Measurements from ENCODE around the gene TM9SF4.

Gene TM9SF4, protein sequence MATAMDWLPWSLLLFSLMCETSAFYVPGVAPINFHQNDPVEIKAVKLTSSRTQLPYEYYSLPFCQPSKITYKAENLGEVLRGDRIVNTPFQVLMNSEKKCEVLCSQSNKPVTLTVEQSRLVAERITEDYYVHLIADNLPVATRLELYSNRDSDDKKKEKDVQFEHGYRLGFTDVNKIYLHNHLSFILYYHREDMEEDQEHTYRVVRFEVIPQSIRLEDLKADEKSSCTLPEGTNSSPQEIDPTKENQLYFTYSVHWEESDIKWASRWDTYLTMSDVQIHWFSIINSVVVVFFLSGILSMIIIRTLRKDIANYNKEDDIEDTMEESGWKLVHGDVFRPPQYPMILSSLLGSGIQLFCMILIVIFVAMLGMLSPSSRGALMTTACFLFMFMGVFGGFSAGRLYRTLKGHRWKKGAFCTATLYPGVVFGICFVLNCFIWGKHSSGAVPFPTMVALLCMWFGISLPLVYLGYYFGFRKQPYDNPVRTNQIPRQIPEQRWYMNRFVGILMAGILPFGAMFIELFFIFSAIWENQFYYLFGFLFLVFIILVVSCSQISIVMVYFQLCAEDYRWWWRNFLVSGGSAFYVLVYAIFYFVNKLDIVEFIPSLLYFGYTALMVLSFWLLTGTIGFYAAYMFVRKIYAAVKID

GRCh38 chr20:32109392-32110172 lies at the start of gene TM9SF4:
Gene TM9SF4, plus strand, starts transcription at chr20:32109714. Its CDS starts 27 bp downstream, at chr20:32109741.
- DNase-seq (ENCODE audit: low read depth) = peak; percentile 91

GRCh38 chr20:32062776-32063170 lies 46.7 kb upstream of the TM9SF4 start:
- DNase-seq (ENCODE audit: low read depth) = no peak

- DNase-seq (ENCODE audit: low read depth) = no peak
Observed at GRCh38 chr20:32063695-32064094, 45.8 kb upstream of the TM9SF4 start.

- DNase-seq (ENCODE audit: low read depth) = no peak
Observed at GRCh38 chr20:32064667-32065066, 44.8 kb upstream of the TM9SF4 start.

GRCh38 chr20:32067234-32067821 lies 42.2 kb upstream of the TM9SF4 start:
- DNase-seq (ENCODE audit: low read depth) = peak; percentile 96

- no peak for DNase-seq (ENCODE audit: low read depth)
Observed at GRCh38 chr20:32068174-32068573, 41.3 kb upstream of the TM9SF4 start.

GRCh38 chr20:32069711-32070110 lies 39.8 kb upstream of the TM9SF4 start:
- no peak for DNase-seq (ENCODE audit: low read depth)

DNA sequence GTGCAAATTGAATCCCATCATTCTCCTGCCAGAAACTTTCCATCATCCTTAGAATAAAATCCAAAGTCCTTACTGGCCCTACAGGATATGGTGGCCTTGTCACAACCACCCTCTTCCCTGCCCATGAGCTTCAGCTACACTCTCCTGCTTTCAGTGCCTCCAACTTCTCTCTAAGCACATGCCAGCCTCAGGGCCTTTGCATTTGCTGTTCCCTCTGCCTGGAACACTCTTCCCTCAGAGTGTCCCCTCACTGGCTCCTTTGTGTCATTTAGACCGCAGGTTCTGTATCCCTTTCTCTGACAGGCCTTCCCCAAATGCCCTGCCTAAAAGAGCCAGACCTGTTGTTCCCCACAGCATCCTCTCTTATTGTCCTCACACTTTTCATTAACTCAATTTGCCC lies 39.2 kb upstream of the TM9SF4 start:
- DNase-seq (ENCODE audit: low read depth) = no peak

DNA sequence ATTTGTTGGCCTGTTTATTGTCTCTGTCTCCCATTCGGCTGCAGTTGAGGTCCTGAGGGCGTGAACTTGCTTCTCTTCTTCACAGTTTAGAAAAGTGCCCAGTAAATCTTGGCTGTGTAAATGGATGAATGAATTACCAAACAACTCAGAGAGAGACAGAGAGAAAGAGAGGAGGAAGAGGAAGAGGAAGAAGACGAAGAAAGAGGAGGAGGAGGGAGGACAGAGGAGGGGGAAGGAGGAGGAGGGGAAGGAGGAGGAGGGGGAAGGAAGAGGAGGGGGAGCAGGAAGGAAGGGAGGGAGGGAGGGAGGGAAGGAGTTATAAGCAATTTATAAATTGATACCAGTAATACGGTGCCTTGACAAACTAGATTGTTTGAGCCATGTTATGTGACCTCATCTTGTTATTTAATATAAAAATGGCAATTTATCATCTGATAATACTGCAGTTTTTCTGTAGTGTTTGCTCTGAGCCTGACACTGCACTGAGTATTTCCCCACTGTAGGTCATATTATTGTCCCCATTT lies 38.8 kb upstream of the TM9SF4 start:
- no peak for DNase-seq (ENCODE audit: low read depth)

DNA sequence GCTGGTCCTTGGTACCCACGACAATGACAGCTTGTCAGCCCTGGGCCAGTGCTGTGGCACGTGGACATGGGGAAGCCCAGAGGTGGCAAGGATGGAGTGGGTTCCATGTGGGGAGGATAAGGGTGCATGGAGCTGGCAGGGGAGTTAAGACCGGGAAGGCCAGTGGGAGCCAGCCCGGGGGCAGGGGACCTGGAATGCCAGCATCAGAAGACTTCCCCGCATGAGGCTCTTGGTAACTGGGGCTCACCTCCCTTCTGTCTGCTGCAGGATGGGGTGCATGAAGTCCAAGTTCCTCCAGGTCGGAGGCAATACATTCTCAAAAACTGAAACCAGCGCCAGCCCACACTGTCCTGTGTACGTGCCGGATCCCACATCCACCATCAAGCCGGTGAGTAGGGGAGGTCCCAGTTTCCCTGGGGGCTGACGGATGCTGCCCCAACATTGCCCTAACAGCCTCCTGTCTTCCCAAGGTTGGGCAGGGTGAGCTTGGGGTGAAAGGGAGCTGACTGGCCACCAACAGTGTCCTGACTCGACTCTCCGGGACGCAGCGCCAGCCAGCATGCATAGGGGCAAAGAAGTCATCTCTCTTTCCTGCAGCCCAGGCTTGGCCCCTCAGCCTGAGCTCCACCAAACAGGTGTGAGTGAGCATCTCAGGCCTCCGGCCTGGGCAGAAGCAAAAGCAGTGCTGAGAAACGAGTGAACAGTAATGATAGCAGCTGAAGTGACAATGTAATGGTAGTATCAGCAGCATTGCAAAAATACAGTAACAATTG lies 37.9 kb upstream of the TM9SF4 start:
- no peak for DNase-seq (ENCODE audit: low read depth)

- no peak for DNase-seq (ENCODE audit: low read depth)
Observed at GRCh38 chr20:32072168-32072750, 37.3 kb upstream of the TM9SF4 start.

DNA sequence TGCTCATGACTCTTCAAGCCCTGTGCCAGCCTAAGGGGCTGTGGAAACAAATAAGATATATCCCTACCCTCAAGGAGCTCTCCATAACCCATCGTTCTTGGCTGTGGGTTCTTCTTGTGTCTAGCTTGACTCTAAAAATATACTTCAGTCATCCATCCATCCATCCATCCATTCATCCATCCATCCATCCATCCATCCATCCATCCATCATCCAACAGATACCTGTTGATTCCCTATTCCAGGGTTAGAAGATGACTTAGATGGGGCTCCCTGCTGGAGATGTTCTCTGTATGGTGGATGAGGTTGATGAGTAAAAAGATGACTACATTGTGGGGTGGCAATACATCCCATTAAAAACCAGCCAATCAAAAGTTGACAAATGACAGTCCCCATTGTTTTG lies 34.0 kb upstream of the TM9SF4 start:
- no peak for DNase-seq (ENCODE audit: low read depth)

DNA sequence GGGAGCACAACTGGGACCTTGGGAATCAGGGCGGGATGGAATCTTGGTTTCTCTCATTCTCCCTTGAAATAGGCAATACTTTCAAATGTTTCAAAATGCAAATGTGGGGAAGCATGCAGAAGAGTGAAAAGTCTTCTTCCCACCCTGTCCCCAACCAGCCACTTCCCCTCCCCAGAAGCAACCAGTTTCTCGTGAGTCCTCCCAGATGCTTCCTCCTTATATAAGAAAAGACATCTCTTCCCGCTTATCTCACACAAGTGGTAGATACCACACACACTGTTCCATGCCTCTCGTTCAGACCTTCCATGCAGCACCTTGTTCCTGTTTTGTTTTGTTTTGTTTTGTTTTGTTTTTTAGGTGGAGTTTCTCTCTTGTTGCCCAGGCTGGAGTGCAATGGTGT lies 32.3 kb upstream of the TM9SF4 start:
- no peak for DNase-seq (ENCODE audit: low read depth)

DNA sequence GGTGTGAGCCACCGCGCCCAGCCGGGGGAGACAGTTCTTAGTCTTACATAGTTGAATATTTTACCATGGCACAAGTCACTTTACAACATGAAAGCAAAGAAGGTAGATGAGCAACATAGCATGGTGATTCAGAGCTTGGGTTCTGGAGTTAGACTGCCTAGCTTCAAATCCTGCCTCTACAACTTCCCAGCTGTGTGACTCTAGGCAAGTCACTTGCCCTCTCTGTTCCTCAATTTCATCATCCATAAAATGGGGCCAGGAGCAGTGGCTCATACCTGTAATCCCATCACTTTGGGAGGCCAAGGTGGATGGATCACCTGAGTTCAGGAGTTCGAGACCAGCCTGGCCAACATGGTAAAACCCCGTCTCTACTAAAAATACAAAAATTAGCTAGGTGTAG lies 31.2 kb upstream of the TM9SF4 start:
- DNase-seq (ENCODE audit: low read depth) = no peak

DNA sequence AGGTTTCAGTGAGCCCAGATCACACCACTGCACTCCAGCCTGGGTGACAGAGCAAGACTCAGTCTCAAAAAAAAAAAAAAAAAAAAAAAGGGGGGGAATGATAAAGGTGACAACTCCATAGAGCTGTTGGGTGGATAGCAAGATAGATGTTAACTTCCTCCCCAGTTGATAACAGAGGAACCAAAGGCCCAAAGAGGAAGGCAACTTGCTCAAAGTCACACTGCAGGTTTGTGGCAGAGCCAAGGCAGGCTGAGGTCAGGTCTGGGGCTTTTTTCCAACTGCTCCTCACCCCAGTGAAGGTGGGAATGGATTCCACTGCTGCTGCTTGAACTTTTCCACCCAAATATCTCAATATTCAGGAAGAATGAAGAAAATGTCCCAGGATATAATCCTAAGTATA lies 30.7 kb upstream of the TM9SF4 start:
- no peak for DNase-seq (ENCODE audit: low read depth)

DNA sequence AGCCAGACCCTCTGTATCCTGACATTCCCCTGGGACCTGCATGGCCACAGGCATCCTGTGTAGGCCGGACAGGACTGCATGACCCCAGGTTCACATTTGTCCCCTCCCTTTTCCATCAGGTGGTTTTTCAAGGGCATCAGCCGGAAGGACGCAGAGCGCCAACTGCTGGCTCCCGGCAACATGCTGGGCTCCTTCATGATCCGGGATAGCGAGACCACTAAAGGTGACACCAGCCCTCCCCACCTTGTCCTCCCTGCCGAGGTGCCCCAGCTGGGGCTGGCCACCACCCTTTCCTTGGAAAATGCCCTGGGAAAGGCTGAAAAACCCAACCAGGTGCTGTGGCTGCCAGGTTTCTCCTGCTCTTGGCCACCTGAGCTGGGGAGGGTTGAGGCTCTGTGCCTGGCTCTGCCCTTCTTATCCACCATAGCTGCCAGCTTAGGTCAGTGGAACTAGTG lies 29.8 kb upstream of the TM9SF4 start:
- no peak for DNase-seq (ENCODE audit: low read depth)

GRCh38 chr20:32080783-32081182 lies 28.7 kb upstream of the TM9SF4 start:
- DNase-seq (ENCODE audit: low read depth) = no peak

DNA sequence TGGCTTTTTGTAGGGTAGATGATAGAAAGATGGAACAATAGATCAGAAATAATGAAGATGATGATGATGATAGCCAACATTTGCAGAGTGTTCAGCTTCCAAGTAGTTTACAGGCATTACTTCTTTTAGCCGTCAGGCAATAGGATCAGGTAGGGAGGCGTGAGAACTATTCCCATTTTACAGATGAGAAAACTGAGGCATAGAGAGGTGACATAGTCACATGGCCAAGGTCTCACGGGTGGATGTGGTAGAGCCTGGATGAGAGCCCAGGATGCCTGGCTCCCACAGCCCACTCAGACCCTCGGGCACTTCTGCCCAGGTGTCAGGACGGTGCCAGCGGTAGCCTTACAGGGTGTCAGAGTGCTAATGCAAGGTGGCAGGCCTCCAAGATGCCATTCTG lies 26.0 kb upstream of the TM9SF4 start:
- DNase-seq (ENCODE audit: low read depth) = no peak

GRCh38 chr20:32087070-32087469 lies 22.4 kb upstream of the TM9SF4 start:
- no peak for DNase-seq (ENCODE audit: low read depth)

DNA sequence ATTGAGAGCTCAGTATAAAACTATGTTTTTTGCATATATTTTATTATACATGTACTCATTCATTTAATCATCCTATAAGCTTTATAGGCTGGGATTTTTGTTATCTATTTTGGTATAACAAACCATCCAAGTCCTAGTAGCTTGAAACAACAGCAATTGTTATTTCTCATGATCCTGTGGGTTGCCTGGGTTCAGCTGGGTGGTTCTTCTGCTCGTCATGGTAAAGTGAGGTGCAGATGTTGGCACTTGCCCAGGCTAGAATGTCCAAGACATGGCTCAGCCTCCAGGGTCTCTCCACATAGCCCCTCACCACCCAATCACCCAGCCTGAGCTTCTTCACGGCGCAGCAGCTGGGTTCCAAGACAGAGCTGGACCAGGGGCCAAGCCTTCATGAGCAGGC lies 20.8 kb upstream of the TM9SF4 start:
- DNase-seq (ENCODE audit: low read depth) = no peak

All from fibroblast of gingiva (primary cell).